AG20443 (cell line): ENCODE measurements around the gene DRAP1.
A peak's percentile ranks its signal among the peaks of the same experiment; 100 is the strongest.

Experiments
- DNase-seq: peaks from one replicate; pipeline ENCODE4 v3.0.0; 2012; ENCODE audit warnings: low spot score, mixed read lengths

The DRAP1 gene

DNA sequence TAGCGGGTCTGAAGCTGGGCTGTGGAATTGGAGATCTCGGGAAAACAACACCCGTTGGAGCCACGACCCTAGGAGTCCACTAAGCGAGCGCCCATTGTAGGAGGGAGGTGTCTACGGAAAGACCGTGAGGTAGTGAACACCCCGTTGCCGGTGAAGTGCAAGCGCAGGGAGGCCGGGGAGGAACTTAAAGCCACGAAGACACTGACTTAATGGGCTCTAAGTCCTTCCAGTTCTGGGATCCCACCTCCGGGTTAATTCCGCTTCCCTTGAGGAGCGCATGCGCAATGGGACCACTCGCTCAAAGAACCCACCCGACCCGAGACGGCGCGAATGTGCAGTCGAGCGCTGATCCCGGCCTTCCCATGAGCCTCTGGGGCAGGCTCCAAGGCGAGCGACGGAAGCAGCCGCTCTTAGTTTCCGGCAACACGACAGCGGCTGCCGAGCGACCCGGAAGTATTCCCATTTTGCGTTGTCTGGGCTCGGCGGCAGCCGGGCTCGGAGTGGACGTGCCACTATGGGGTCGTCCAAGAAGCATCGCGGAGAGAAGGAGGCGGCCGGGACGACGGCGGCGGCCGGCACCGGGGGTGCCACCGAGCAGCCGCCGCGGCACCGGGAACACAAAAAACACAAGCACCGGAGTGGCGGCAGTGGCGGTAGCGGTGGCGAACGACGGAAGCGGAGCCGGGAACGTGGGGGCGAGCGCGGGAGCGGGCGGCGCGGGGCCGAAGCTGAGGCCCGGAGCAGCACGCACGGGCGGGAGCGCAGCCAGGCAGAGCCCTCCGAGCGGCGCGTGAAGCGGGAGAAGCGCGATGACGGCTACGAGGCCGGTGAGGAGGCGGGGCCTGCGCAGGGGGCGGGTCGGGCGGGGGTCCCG lies 42.3 kb downstream of the DRAP1 start, which contains the start of gene SART1:
Gene SART1, plus strand, starts transcription at position 468 of the 874 bp plus-strand sequence. Its CDS starts 47 bp downstream, at position 515.
- DNase-seq, result peak; percentile 100

DNA sequence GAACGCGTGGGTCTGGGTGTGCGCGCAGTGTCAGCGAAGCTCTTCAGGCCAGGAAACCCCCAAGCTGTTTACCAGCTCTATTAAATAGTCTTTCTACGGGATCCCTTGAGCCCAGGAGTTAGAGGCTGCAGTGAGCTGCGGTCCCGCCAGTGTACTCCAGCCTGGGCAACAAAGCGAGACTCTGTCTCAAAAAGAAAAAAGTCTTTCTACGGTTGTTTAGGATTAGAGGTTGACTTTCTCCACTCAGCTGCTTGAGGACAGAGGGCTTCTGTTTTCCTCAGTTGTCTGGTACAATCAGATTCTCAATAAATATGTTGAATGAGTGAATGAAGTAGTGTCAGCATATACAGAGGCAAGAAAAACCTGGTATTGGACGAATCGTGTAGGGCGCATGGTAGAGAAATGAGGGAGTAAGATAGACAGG lies 42.9 kb downstream of the DRAP1 start:
- no peak for DNase-seq

DNA sequence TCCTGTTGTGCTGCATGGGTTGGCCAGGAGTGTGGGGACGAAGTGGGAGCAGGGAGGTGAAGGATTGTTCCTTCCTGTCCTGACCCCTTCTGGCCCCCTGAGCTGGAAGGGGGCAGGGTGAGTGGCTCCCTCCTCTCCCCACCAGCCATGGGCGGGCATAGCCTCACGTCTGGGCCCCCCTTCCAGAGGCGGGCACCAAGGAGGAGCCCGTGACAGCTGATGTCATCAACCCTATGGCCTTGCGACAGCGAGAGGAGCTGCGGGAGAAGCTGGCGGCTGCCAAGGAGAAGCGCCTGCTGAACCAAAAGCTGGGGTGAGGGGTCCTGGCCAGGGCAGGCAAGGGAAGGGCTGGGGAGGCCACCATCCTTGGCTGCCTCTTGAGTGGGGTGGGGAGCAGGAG lies 45.7 kb downstream of the DRAP1 start:
- no peak for DNase-seq

DNA sequence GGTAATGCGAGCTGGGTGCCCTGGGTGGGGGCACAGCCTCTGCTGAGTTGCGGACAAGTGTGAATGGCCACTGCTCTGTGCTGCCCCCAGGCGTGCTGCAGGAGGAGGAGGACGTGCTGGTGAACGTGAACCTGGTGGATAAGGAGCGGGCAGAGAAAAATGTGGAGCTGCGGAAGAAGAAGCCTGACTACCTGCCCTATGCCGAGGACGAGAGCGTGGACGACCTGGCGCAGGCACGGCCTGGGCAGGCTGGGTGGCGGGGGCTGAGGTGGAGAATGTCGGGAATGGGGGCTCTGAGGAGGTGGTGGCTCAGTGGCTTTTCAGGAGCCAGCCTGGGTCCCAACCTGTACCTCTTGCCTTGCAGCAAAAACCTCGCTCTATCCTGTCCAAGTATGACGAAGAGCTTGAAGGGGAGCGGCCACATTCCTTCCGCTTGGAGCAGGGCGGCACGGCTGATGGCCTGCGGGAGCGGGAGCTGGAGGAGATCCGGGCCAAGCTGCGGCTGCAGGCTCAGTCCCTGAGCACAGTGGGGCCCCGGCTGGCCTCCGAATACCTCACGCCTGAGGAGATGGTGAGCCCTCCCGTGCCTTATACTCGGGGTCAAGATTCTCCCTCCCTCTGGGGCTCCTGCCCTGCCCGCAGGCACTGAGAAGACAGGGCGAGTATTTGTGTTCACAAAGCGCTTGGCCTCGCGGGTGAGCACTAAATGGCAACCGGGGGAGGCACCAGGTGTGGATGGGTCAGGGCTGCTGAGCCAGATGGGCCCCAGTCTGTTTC lies 46.9 kb downstream of the DRAP1 start:
- no peak for DNase-seq

GRCh38 chr11:65967329-65967934 lies 48.2 kb downstream of the DRAP1 start:
- DNase-seq, result no peak

DNA sequence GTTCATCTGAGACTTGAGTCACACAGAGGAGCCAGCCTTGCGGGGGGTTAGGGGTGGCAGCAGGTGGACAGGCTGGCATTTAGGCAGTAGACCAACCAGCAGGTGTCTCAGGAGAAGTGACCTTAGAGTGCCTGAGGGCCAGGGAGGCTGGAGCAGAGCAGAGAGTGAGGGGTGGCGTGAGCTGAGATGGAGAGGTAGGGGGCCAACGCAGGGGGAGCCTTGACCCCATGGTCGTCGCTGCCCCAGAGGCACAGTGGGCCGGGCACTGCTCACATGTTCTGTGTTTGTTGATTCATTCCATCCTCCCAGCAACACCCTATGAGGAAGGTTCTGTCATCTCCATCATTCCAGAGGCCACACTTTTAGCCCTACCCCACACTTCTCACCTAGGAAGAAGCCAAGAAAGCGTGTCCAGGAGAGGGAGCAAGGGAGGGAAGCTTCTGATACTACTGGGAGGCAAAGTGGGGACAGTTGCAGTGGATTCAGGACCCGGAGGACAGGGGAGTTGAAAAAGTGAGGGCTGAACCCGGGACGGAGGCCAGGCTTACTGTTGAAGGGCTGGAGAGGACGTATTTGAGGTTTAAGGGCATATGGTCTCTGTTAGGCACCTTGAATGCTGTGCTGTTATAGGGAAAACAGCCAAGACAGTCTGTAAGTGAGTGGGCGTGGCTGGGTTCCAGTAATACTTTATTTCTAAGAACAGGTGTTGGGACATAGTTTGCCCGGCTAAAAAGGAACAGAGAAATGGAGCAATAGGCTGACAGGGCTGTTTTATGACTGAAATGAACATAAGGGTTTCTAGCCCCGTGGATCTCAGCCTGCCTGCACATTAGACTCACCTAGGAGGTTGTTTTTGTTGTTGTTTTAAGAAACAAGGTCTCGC lies 49.6 kb downstream of the DRAP1 start:
- no peak for DNase-seq
